ENCODE results near the gene RPS28.
"Not testable (repeated sequence)": the region's sequence is repeated elsewhere in the genome, so short reads cannot be mapped to it uniquely, and the experiment has no call there.

The RPS28 gene

GRCh38 chr19:8321067-8321985 is at the start of gene RPS28, which contains the start of gene NDUFA7:
TSS of gene RPS28 (plus strand) at chr19:8321496. CDS start at chr19:8321531, 35 bp downstream.
TSS of gene NDUFA7 (minus strand) at chr19:8321375. CDS start at chr19:8321358, 17 bp downstream.
- peak; percentile 93 for DNase-seq (ENCODE audit: low spot score)

- not testable (repeated sequence) for DNase-seq (ENCODE audit: low spot score)
Observed at GRCh38 chr19:8276508-8276907, 44.8 kb upstream of the RPS28 start.

DNA sequence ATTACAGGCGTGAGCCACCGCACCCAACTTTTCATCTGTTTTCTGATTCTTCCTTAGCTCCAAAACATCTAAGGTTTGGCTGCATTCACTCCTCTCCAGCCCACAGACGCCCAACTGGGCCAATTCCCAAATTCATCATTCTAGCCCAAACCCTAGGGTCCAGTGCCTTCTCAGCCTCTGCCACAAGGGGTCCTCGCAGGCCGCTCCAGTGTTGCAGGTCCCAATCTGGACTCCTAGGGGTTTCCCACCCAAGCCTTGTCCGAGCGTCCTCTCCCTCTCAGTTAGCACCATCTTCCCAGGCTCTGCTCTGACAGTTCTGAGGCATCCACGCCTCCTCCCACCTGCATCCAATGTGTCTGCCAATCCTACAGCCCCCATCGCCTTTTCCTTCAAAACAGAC is 30.0 kb upstream of the RPS28 start:
- DNase-seq (ENCODE audit: low spot score): not testable (repeated sequence)

DNA sequence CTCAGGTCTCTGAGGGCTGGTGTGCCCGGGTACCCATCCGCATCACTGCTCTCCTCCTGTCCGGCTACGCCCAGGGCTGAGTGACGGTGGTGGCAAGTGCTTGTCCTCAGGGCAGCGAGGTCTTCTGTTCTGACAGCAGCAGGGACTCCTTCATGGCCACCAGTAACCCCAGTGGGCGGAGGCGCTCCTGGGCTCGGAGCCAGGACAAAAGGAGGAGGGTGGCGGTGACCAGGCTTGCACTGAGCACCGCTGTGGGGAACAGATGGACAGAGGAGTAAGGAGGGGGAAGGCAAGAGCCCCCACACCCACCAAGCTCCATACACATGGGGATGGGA is 19.0 kb upstream of the RPS28 start:
- no peak for DNase-seq (ENCODE audit: low spot score)

DNA sequence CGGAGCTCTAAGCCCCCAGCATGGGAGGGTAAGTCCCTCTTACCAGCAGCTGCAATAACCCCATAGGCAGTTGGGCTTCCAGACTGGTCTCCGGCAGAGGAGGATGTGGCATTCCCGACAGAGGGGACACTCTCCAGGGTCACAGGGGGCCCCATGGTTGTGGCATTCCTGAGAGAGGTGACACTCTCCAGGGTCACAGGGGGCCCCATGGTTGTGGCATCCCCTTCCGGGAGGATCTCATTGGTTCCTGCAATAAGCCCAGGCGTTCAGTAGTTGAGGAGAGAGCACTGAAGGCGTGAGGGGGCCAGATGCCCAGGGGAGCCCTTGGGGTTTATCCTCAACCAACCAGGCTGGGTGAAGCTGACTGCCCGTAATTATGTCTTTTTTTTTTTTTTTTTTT is 18.6 kb upstream of the RPS28 start:
- no peak for DNase-seq (ENCODE audit: low spot score)

DNA sequence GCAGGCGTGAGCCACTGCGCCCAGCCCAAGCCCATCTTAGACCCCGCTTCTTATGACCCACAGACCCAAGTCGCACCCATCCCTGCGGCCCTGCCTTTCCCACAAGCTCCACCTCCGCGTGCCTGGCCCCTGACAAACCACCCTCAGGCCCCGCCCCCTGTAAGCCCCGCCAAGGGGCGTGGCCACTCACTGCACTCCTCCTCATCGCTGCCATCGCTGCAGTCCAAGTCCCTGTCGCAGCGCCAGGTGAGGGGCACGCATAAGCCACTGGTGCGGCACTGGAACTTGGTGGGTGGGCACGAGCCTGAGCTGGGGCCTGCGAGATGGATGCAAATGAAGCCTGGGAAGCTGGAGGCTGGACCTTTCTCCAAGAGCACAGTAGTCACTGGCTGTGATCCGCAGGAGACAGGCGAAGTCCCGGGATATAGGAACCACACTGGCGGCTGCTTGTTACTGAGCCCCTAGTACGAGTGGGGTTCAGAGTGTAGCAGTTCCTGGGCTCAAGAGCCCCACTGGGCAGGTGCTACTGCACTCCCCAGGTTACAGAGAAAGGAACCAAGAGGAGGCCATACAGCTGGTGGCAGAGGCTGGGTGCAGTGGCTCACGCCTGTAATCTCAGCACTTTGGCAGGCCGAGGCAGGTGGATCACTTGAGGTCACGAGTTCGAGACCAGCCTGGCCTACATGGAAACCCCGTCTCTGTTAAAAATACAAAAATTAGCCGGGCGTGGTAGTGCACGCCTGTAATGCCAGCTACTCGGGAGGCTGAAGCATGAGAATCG is 16.3 kb upstream of the RPS28 start:
- peak; percentile 38 for DNase-seq (ENCODE audit: low spot score)

- DNase-seq (ENCODE audit: low spot score): no peak
Observed at GRCh38 chr19:8305798-8306197, 15.5 kb upstream of the RPS28 start.

GRCh38 chr19:8306235-8307054 is 14.9 kb upstream of the RPS28 start:
- no peak for DNase-seq (ENCODE audit: low spot score)

DNA sequence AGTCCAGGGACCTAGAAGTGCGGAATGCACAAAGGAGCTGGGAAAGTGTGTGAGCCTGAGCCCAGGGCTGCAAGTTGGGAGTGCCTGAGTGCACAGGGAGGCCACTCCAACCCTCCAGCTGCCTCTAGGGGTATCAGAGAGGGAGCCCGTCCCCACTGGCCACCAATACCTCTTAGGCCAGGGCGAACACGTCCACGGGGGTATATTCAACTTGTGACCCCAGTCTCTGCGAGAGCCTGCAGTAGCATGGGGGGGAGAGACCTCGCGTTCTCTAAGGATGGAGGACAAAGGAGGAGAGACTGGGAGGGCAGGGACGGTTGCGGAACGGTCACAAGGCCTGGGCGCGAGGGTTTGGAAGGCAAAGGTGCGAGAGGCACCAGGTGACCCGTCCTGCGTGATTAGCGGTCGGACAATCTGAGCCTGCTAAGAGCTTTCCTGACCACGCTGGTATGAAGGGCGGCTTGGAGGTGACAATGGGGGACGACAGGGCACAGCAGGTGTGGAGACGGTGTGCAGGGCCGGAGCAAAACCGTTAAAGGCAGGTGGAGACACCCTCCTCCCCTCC is 13.8 kb upstream of the RPS28 start:
- DNase-seq (ENCODE audit: low spot score): no peak

DNA sequence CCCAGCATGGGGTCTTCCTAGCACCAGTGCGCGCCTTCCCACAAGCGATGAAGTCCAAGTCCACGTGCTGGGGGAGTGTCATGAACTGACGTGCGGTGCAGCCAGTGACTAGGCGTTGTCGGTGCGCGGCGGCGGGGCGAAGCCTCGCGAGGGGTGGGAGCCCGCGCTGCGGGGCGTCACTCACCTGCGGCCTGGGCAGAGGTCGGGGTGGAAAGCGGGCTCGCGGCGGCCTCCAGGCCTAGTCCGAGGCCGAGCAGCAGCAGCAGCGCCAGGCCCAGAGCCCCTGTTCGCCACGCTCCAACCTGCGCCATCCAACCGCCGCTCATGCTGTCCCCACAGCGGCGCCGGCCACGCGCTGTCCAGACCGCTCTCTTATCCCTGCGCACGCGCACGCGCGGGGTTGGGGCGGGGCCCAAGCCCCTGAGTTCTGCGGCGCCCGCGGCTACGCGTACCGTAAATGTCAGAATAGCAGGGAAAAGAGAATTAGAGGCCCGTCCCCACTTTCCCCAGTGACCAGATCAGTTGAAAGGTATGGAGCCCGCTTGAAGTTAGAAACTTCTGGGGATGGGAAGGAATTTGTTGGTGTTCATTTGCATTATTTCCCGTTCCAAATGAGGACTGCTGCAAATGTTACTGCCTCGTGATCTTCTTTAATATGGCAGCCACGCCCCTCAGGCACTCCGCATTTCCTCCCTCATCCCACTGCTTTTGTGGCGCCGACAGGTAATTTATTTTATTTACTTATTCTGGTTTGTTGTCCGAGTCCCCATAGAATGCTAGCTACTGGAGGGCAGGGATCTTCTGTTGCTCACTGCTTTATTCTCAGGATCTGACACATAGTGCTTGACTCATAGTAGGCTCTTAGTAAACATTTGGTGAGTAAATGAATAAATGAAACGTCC is 13.1 kb upstream of the RPS28 start, which contains the start of gene CD320:
TSS of gene CD320 (minus strand) at position 394 of the 902 bp plus-strand sequence. CDS start at position 326, 68 bp downstream.
- peak; percentile 95 for DNase-seq (ENCODE audit: low spot score)

GRCh38 chr19:8308891-8309291 is 12.4 kb upstream of the RPS28 start:
- no peak for DNase-seq (ENCODE audit: low spot score)

- no peak for DNase-seq (ENCODE audit: low spot score)
Observed at GRCh38 chr19:8310342-8311055, 10.8 kb upstream of the RPS28 start.

DNA sequence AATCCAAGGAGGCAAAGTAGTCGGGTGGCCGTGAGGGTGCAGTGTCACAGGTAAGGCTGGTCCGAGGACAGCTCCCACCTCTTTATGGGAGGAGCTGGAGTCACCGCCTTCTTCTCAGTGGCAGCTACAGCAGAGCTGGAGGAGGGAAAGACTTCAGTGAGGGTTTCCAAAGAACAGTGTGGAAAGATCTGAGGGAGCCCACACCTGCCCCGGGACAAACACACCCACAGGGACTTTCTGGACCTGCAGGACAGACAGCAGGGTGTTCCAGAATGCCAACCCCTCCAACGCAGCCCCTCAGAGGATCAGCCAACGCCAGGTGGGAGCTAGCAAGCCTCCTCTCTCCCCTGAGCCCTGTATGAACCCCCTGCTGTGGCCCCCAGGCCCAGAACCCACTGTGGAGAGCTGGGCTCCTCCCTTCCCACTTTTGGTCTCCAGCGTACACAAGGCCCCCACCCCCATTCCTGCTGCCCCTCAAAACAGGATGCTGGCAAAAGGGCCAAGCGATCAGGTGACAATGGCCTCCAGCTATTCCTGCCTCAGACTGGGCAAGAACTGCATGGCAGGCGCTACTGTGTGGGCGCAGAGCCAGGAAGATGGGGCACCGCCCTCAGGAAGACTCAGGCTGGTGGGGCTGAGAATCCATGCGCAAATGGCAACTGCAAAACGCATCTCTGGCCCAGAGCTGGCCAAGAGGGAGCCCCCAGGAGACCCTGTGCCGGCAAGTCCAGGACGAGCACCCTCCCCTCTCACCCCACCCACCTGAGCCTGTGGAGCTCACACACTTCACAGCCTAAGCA is 9.6 kb upstream of the RPS28 start:
- peak; percentile 40 for DNase-seq (ENCODE audit: low spot score)

- not testable (repeated sequence) for DNase-seq (ENCODE audit: low spot score)
Observed at GRCh38 chr19:8314981-8315640, 6.2 kb upstream of the RPS28 start.

GRCh38 chr19:8316351-8317125 is 4.8 kb upstream of the RPS28 start:
- DNase-seq (ENCODE audit: low spot score): no peak

GRCh38 chr19:8318835-8319234 is 2.5 kb upstream of the RPS28 start:
- not testable (repeated sequence) for DNase-seq (ENCODE audit: low spot score)

- no peak for DNase-seq (ENCODE audit: low spot score)
Observed at GRCh38 chr19:8319807-8320520, 1.3 kb upstream of the RPS28 start.

Measured in COLO829 (cell line).